HEK293 (cell line): ENCODE results near the gene OBSCN.

Source experiments
- CTCF ChIA-PET: fragments of 350-600 bp; formaldehyde crosslinking; extraction: SDS; loops from one replicate; lab custom pipeline; 2021; ENCODE audit warnings: antibody characterized with exemption; lab: Yijun Ruan, JAX
- POLR2A ChIA-PET: fragments of 300-600 bp; formaldehyde crosslinking; extraction: SDS; loops from one replicate; lab custom pipeline; 2020; ENCODE audit warnings: antibody characterized with exemption, inconsistent platforms; lab: Yijun Ruan, JAX
- H3K27ac ChIP-seq: fragments of 200-500 bp; sonication (Bioruptor generic); 2 replicates; pipeline ENCODE4 v1.5.1; 2014; ENCODE audit warnings: low read depth, low read length, control low read depth, inconsistent platforms; ENCODE audit errors: extremely low read depth
- H3K36me3 ChIP-seq, 2 experiments: fragments of 200-500 bp in 1 of 2; sonication (Bioruptor generic) in 1 of 2; 1 replicate in 1 of 2; 2 replicates in 1 of 2; pipeline ENCODE4 v1.5.1; 2014 to 2017; ENCODE audit warnings: inconsistent platforms in 2 of 2, low read length in 2 of 2; ENCODE audit not compliant: control insufficient read depth in 2 of 2, insufficient read depth in 1 of 2
- H3K4me1 ChIP-seq: fragments of 200-500 bp; sonication (Bioruptor generic); 2 replicates; pipeline ENCODE4 v1.5.1; 2014; ENCODE audit warnings: mild to moderate bottlenecking, low read length, inconsistent platforms; ENCODE audit not compliant: control insufficient read depth, insufficient read depth
- H3K4me3 ChIP-seq: 2 replicates; pipeline ENCODE4 v1.5.1; 2011; ENCODE audit warnings: low read depth, mild to moderate bottlenecking, control low read depth, low read length, moderate library complexity
- H3K9me3 ChIP-seq: fragments of 200-500 bp; sonication (Bioruptor generic); 2 replicates; pipeline ENCODE4 v1.5.1; 2014; ENCODE audit warnings: low read depth, low read length, inconsistent platforms; ENCODE audit not compliant: control insufficient read depth, insufficient read depth
- BCL11A ChIP-seq: fragments of 450-650 bp; formaldehyde crosslinking; IDR thresholded peaks from 2 replicates; pipeline ENCODE4 v1.5.1; 2016; ENCODE audit warnings: low read depth, missing biosample characterization, missing genetic modification characterization
- BCL11B ChIP-seq: fragments of 450-650 bp; formaldehyde crosslinking; IDR thresholded peaks from 2 replicates; pipeline ENCODE4 v1.5.1; 2016; ENCODE audit warnings: low read depth, missing biosample characterization, missing genetic modification characterization
- HIC1 ChIP-seq: fragments of 450-650 bp; formaldehyde crosslinking; IDR thresholded peaks from 2 replicates; pipeline ENCODE4 v1.5.1; 2016; ENCODE audit warnings: missing biosample characterization, missing genetic modification characterization
- KLF7 ChIP-seq: fragments of 450-650 bp; formaldehyde crosslinking; IDR thresholded peaks from 2 replicates; pipeline ENCODE4 v1.5.1; 2016; ENCODE audit warnings: missing biosample characterization, missing genetic modification characterization, borderline replicate concordance
- PATZ1 ChIP-seq: fragments of 450-650 bp; formaldehyde crosslinking; IDR thresholded peaks from 2 replicates; pipeline ENCODE4 v1.5.1; 2016; ENCODE audit warnings: missing biosample characterization, missing genetic modification characterization
- PRDM1 ChIP-seq: fragments of 450-650 bp; formaldehyde crosslinking; IDR thresholded peaks from 2 replicates; pipeline ENCODE4; 2016; ENCODE audit warnings: missing biosample characterization, missing genetic modification characterization
- PRDM4 ChIP-seq: fragments of 450-650 bp; formaldehyde crosslinking; IDR thresholded peaks from 2 replicates; pipeline ENCODE4 v1.5.1; 2017; ENCODE audit warnings: missing biosample characterization, missing genetic modification characterization
- SCRT1 ChIP-seq: fragments of 450-650 bp; formaldehyde crosslinking; IDR thresholded peaks from 2 replicates; pipeline ENCODE4 v1.5.1; 2016; ENCODE audit warnings: missing biosample characterization, missing genetic modification characterization, borderline replicate concordance
- ZBTB11 ChIP-seq: fragments of 450-650 bp; formaldehyde crosslinking; conservative IDR thresholded peaks from 2 replicates; pipeline ENCODE4 v1.5.1; 2016; ENCODE audit warnings: low read depth, missing biosample characterization, missing genetic modification characterization
- ZFHX2 ChIP-seq: fragments of 450-650 bp; formaldehyde crosslinking; conservative IDR thresholded peaks from 2 replicates; pipeline ENCODE4 v1.5.1; 2016; ENCODE audit warnings: missing biosample characterization, missing genetic modification characterization
- ZNF2 ChIP-seq: fragments of 450-650 bp; formaldehyde crosslinking; IDR thresholded peaks from 2 replicates; pipeline ENCODE4 v1.5.1; 2016; ENCODE audit warnings: missing biosample characterization, missing genetic modification characterization
- ZNF391 ChIP-seq: fragments of 450-650 bp; formaldehyde crosslinking; IDR thresholded peaks from 2 replicates; pipeline ENCODE4 v1.5.1; 2016; ENCODE audit warnings: low read depth, missing biosample characterization, missing genetic modification characterization, borderline replicate concordance
- ZNF513 ChIP-seq: fragments of 450-650 bp; IDR thresholded peaks from 2 replicates; pipeline ENCODE4 v1.5.1; 2018; ENCODE audit warnings: missing biosample characterization, missing genetic modification characterization
- ZNF610 ChIP-seq: fragments of 450-650 bp; formaldehyde crosslinking; IDR thresholded peaks from 2 replicates; pipeline ENCODE4 v1.5.1; 2016; ENCODE audit warnings: missing biosample characterization, missing genetic modification characterization, borderline replicate concordance
- ZNF621 ChIP-seq: fragments of 450-650 bp; formaldehyde crosslinking; IDR thresholded peaks from 2 replicates; pipeline ENCODE4 v1.5.1; 2017; ENCODE audit warnings: missing biosample characterization, missing genetic modification characterization
- ZSCAN16 ChIP-seq: fragments of 450-650 bp; formaldehyde crosslinking; IDR thresholded peaks from 2 replicates; pipeline ENCODE4 v1.5.1; 2016; ENCODE audit warnings: missing biosample characterization, missing genetic modification characterization
- ZSCAN30 ChIP-seq: fragments of 450-650 bp; IDR thresholded peaks from 2 replicates; pipeline ENCODE4 v1.5.1; 2018; ENCODE audit warnings: missing biosample characterization, mild to moderate bottlenecking, missing genetic modification characterization, moderate library complexity

The OBSCN gene

DNA sequence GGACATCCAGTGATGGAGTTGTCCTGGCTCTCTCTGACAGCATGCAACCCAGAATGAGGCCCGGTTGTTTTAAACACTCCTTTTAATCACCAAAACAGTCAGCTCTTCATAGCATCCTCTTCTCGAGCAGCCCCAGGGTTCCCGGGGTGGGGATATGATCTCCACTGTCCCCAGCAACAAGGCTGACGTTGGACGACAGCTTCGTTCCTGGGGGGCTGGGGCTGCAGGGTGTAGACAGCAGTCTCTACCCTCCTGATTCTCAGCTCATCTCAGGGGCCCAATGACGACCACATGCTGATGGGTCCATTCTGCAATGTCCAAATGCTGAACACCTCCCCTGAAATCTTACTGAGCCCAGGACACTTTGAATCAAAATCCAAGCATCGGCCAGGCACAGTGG, 171.8 kb downstream of the OBSCN start:
- Histone ChIP-seq H3K4me1 (peaks cover 3% of the 10 kb centered on the region; the same call in 1 of the 2 replicates), H3K4me3 (no peak overlapping the region), H3K27ac (no peak overlapping the region), H3K9me3 (no peaks in the 10 kb centered on the region), H3K36me3 (no peaks in the 10 kb centered on the region)
- ChIA-PET POLR2A (interaction anchor here (1.1 kb wide), 1 partner anchor 27 kb away, joined by 7 read pairs; the partner anchor contains the start of gene TRIM11), CTCF (interaction anchor here (0.6 to 2.7 kb wide), 10 partner anchors 10 to 380 kb away, joined by 3 to 12 read pairs (median 4); no protein-coding TSS in a partner anchor)
- no peak for TF ChIP-seq KLF7 (tag by site-specific recombination)
- TF ChIP-seq PATZ1: no peak
- TF ChIP-seq ZNF2 (tag by site-specific recombination): no peak
- no peak for TF ChIP-seq ZFHX2 (tag by site-specific recombination)
- no peak for TF ChIP-seq PRDM4 (tag by site-specific recombination)
- no peak for TF ChIP-seq BCL11A (tag by site-specific recombination)
- TF ChIP-seq ZNF610 (tag by site-specific recombination): no peak
- no peak for TF ChIP-seq SCRT1 (tag by site-specific recombination)
- no peak for TF ChIP-seq HIC1 (tag by site-specific recombination)
- no peak for TF ChIP-seq ZSCAN16 (tag by site-specific recombination)
- TF ChIP-seq ZNF391 (tag by site-specific recombination): no peak
- no peak for TF ChIP-seq PRDM1
- TF ChIP-seq ZSCAN30 (tag by site-specific recombination): no peak

GRCh38 chr1:228381356-228381755, 173.5 kb downstream of the OBSCN start:
- peaks cover 3% of the 10 kb centered on the region; the same call in 1 of the 2 replicates for H3K4me1 ChIP-seq

GRCh38 chr1:228383773-228384172, 175.9 kb downstream of the OBSCN start:
- H3K4me1 ChIP-seq: peaks cover 3% of the 10 kb centered on the region; the same call in 1 of the 2 replicates
- no peak for TF ChIP-seq ZBTB11 (tag by site-specific recombination)
- TF ChIP-seq ZNF610 (tag by site-specific recombination): no peak
- TF ChIP-seq BCL11B (tag by site-specific recombination): no peak
- no peak for TF ChIP-seq ZNF513
- no peaks in the 10 kb centered on the region for H3K9me3 ChIP-seq
- CTCF ChIA-PET: interaction anchor here (0.6 to 1.2 kb wide), 4 partner anchors 37 to 102 kb away, joined by 3 read pairs; no protein-coding TSS in a partner anchor
- no peak overlapping the region for H3K27ac ChIP-seq
- H3K36me3 ChIP-seq: no peaks in the 10 kb centered on the region
- no peak overlapping the region for H3K4me3 ChIP-seq
- POLR2A ChIA-PET: no interaction called here

More at GRCh38 chr1:228381356-228381755, 173.5 kb downstream of the OBSCN start:
- Histone ChIP-seq H3K9me3 (no peaks in the 10 kb centered on the region), H3K4me3 (no peak overlapping the region), H3K27ac (no peak overlapping the region), H3K36me3 (no peaks in the 10 kb centered on the region)
- TF ChIP-seq ZNF621 (tag by site-specific recombination): no peak
- CTCF ChIA-PET: interaction anchor here (0.6 to 2.7 kb wide), 2 partner anchors 78 to 119 kb away, joined by 3 to 12 read pairs; no protein-coding TSS in a partner anchor
- POLR2A ChIA-PET: no interaction called here
